ENCODE results near the gene FOXP1. TPM values are rescaled to one million over a fixed set of nuclear protein-coding genes. Genes with fewer than 3 reads are reported as not detected.
A peak's percentile ranks its signal among the peaks of the same experiment; 100 is the strongest.

Gene FOXP1
- total and polyA plus RNA-seq, 12 donors: 7.6 to 42.7 (median 24.3) TPM

DNA sequence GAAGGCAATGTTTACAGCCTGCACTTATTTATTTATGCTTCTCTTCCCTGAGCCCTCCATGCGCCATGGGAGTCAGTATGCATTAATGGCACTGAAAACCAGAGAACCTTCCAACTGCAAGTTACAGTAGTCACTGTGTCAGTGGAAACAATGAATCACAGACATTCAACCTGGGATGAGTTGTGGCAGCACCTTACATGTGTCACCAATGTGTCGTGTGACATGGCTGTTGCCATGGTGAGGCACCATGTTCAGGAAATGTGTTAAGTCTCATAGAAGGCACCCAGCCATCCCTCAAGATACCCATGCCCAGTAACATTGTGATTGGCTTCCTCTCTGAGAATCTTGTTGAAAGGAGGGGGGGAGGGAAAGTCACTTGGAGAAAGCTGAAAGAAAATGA lies 105.0 kb downstream of the FOXP1 start:
- Histone ChIP-seq H3K4me3 (no peak overlapping the region), H3K27me3 (no peaks in the 10 kb centered on the region), H3K36me3 (replicated peaks in 1 of 2) (no peaks in the 10 kb centered on the region), H3K4me1 (replicated peaks in 1 of 2) (peaks cover 0 to 11% of the 10 kb centered on the region in 2 donors), H3K9me3 (replicated peaks in 1 of 3) (no peaks in the 10 kb centered on the region), H3K27ac (no peak overlapping the region)
- intact Hi-C loops (cut with DNase I): no loop called here
- peak in 3 of 7 donors; percentile 12 to 44 (median 26) for DNase-seq
- TF ChIP-seq, protein P1, sequence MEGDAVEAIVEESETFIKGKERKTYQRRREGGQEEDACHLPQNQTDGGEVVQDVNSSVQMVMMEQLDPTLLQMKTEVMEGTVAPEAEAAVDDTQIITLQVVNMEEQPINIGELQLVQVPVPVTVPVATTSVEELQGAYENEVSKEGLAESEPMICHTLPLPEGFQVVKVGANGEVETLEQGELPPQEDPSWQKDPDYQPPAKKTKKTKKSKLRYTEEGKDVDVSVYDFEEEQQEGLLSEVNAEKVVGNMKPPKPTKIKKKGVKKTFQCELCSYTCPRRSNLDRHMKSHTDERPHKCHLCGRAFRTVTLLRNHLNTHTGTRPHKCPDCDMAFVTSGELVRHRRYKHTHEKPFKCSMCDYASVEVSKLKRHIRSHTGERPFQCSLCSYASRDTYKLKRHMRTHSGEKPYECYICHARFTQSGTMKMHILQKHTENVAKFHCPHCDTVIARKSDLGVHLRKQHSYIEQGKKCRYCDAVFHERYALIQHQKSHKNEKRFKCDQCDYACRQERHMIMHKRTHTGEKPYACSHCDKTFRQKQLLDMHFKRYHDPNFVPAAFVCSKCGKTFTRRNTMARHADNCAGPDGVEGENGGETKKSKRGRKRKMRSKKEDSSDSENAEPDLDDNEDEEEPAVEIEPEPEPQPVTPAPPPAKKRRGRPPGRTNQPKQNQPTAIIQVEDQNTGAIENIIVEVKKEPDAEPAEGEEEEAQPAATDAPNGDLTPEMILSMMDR (IDR thresholded peaks at IDR 0.05): no peak
- TF ChIP-seq POLR2A (IDR thresholded peaks at IDR 0.05): no peak
- 65 to 84% (median 80%) methylated on average over 2 of the region's 2 CpGs for WGBS, 4 donors

DNA sequence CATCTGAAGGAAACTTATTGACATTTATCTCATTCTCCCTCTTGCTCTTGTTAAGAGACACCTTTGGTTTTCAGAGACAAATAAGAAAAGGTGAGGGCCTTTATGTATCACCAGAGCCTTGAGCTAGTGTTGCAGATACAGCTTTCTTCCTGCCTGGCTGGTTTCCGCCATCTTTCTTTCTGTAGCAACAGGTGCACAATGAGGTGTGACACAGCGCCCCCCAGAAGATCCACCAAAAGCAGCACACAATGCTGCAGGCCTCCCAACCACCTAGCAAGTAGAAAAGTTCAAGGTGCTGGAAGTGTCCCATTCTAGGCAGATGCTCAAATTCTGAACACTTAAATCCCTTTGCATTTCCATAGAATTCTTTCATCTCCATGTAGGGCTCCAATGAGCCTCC lies 106.6 kb downstream of the FOXP1 start:
- Histone ChIP-seq H3K27ac (no peak overlapping the region), H3K4me3 (no peak overlapping the region), H3K27me3 (no peaks in the 10 kb centered on the region), H3K4me1 (replicated peaks in 1 of 2) (peaks cover 0 to 11% of the 10 kb centered on the region in 2 donors), H3K36me3 (replicated peaks in 1 of 2) (no peaks in the 10 kb centered on the region), H3K9me3 (replicated peaks in 1 of 3) (no peaks in the 10 kb centered on the region)
- WGBS, 4 donors: 75 to 100% (median 99%) methylated on average over 2 of the region's 2 CpGs
- TF ChIP-seq, protein P1 (IDR thresholded peaks at IDR 0.05): no peak
- no peak for TF ChIP-seq POLR2A (IDR thresholded peaks at IDR 0.05)
- DNase-seq: no peak
- intact Hi-C loops (cut with DNase I): no loop called here

DNA sequence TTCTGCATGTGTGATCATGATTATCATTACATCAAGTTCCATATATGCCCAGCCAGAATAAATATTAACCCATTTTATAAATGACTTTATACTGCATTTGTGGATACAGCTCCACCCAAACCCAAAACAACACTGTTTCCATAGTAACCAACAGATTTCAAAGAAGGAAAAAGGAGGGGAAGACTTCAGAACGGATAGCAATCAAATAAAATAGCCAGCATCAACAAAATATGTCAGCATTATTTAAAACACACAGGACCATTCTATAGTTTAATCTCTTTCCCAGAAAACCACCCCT lies 114.4 kb downstream of the FOXP1 start:
- no peaks in the 10 kb centered on the region for H3K27me3 ChIP-seq
- H3K4me3 ChIP-seq: no peak overlapping the region
- 56 to 72% (median 58%) methylated on average over 1 of the region's 1 CpG for WGBS, 4 donors
- no peaks in the 10 kb centered on the region for H3K36me3 ChIP-seq (replicated peaks in 1 of 2)
- intact Hi-C loops (cut with DNase I): no loop called here
- TF ChIP-seq, protein P1 (IDR thresholded peaks at IDR 0.05): no peak
- no peak for TF ChIP-seq POLR2A (IDR thresholded peaks at IDR 0.05)
- no peak for DNase-seq
- H3K9me3 ChIP-seq (replicated peaks in 1 of 3): no peaks in the 10 kb centered on the region
- no peaks in the 10 kb centered on the region for H3K4me1 ChIP-seq (replicated peaks in 1 of 2)
- H3K27ac ChIP-seq: no peak overlapping the region

GRCh38 chr3:71468311-71469137 lies 115.0 kb downstream of the FOXP1 start:
- no peaks in the 10 kb centered on the region for H3K4me1 ChIP-seq (replicated peaks in 1 of 2)
- H3K27me3 ChIP-seq: no peaks in the 10 kb centered on the region
- WGBS, 4 donors: 76 to 90% (median 86%) methylated on average over 12 of the region's 12 CpGs
- no peak overlapping the region for H3K4me3 ChIP-seq
- TF ChIP-seq, protein P1 (IDR thresholded peaks at IDR 0.05): no peak
- no peak for TF ChIP-seq POLR2A (IDR thresholded peaks at IDR 0.05)
- intact Hi-C loops (cut with DNase I): no loop called here
- no peak overlapping the region for H3K27ac ChIP-seq
- no peak for DNase-seq
- no peaks in the 10 kb centered on the region for H3K9me3 ChIP-seq (replicated peaks in 1 of 3)
- H3K36me3 ChIP-seq (replicated peaks in 1 of 2): no peaks in the 10 kb centered on the region

Data from adrenal gland (tissue), 12 donors.